Measurements from ENCODE around the gene CDT1. TPM values are rescaled to one million over a fixed set of nuclear protein-coding genes. Genes with fewer than 3 reads are reported as not detected.

The CDT1 gene
- polyA plus RNA-seq, 1 experiment = 1.2 TPM

GRCh38 chr16:88856828-88857727 is 53.5 kb downstream of the CDT1 start, which contains the start of the genes GALNS and TRAPPC2L:
GALNS (minus strand) TSS chr16:88856947; CDS start chr16:88856877, 70 bp downstream.
TRAPPC2L (plus strand) TSS chr16:88857127; CDS start chr16:88857151, 24 bp downstream.
- POLR2A ChIA-PET = interaction anchor here (0.5 to 1.2 kb wide), 7 partner anchors 8 to 361 kb away, joined by 3 to 6 read pairs (median 3); partner anchors contain the start of genes APRT and ZNF778

GRCh38 chr16:88857728-88858339 is 54.2 kb downstream of the CDT1 start:
- peak; percentile 91 for TF ChIP-seq CTCF (IDR thresholded peaks at IDR 0.05; ENCODE audit: low read depth, low read length)
- Histone ChIP-seq H3K4me3 (ENCODE audit: low read depth, low read length) (peak overlapping the region; percentile 96), H3K9me3 (ENCODE audit: control insufficient read depth, insufficient read depth, low read length) (no peaks in the 10 kb centered on the region; the same call in 1 of the 2 replicates), H3K27me3 (ENCODE audit: control insufficient read depth, insufficient read depth, low read length) (no peaks in the 10 kb centered on the region), H3K27ac (ENCODE audit: low read depth, low read length) (peak overlapping the region; percentile 47)
- POLR2A ChIA-PET = interaction anchor here (0.6 to 1.2 kb wide), 5 partner anchors 12 to 360 kb away, joined by 3 to 6 read pairs (median 3); partner anchors contain the start of genes APRT, ZC3H18 and ZNF778
- CTCF ChIA-PET = interaction anchor here (0.6 to 2.2 kb wide), 16 partner anchors 9 to 313 kb away, joined by 3 to 16 read pairs (median 4); partner anchors contain the start of genes ACSF3, APRT and PABPN1L
- DNase-seq (ENCODE audit: low read depth, low spot score) = peak; percentile 47

More at GRCh38 chr16:88856828-88857727, 53.5 kb downstream of the CDT1 start, which contains the start of the genes GALNS and TRAPPC2L:
- H3K27ac ChIP-seq (ENCODE audit: low read depth, low read length) = peak within 1 kb of the TSS; percentile 47
- H3K27me3 ChIP-seq (ENCODE audit: control insufficient read depth, insufficient read depth, low read length) = no peaks in the 10 kb centered on the region
- DNase-seq (ENCODE audit: low read depth, low spot score) = peak; percentile 86
- CTCF ChIA-PET = interaction anchor here (0.8 to 2.2 kb wide), 11 partner anchors 10 to 314 kb away, joined by 3 to 16 read pairs (median 4); partner anchors contain the start of genes ACSF3 and PABPN1L
- no peaks in the 10 kb centered on the region; the same call in 1 of the 2 replicates for H3K9me3 ChIP-seq (ENCODE audit: control insufficient read depth, insufficient read depth, low read length)
- no peak for TF ChIP-seq CTCF (IDR thresholded peaks at IDR 0.05; ENCODE audit: low read depth, low read length)
- peak within 1 kb of the TSS; percentile 96 for H3K4me3 ChIP-seq (ENCODE audit: low read depth, low read length)

Other genes with a start within 250 kb of the CDT1 start
- 8.5 and 10.1 TPM in 2 replicates for gene ZC3H18, start 233.4 kb upstream of the CDT1 start, polyA plus RNA-seq (2011; rRNA removed)
- not detected in 2 replicates for gene IL17C, start 165.2 kb upstream of the CDT1 start, polyA plus RNA-seq (2011; rRNA removed)
- gene CYBA, start 152.7 kb upstream of the CDT1 start, polyA plus RNA-seq (2011; rRNA removed) = 53.6 and 99.8 TPM in 2 replicates
- gene MVD, start 140.7 kb upstream of the CDT1 start, polyA plus RNA-seq (2011; rRNA removed) = 9.1 and 13.5 TPM in 2 replicates
- gene SNAI3, start 117.3 kb upstream of the CDT1 start, polyA plus RNA-seq (2011; rRNA removed) = 0.04 and 0.06 TPM in 2 replicates
- 6.8 and 9.0 TPM in 2 replicates for gene RNF166, start 97.4 kb upstream of the CDT1 start, polyA plus RNA-seq (2011; rRNA removed)
- gene CTU2, start 97.3 kb upstream of the CDT1 start, polyA plus RNA-seq (2011; rRNA removed) = 6.5 and 8.7 TPM in 2 replicates
- 47.0 and 72.7 TPM in 2 replicates for gene PIEZO1, start 18.6 kb upstream of the CDT1 start, polyA plus RNA-seq (2011; rRNA removed)
- gene APRT, start 8.1 kb downstream of the CDT1 start, polyA plus RNA-seq (2011; rRNA removed) = 66.8 and 107 TPM in 2 replicates
- 11.6 and 18.5 TPM in 2 replicates for gene GALNS, start 53.2 kb downstream of the CDT1 start, polyA plus RNA-seq (2011; rRNA removed)
- 72.8 and 101 TPM in 2 replicates for gene TRAPPC2L, start 53.3 kb downstream of the CDT1 start, polyA plus RNA-seq (2011; rRNA removed)
- gene PABPN1L, start 62.9 kb downstream of the CDT1 start, polyA plus RNA-seq (2011; rRNA removed) = not detected in 2 replicates
- gene CBFA2T3, start 173.4 kb downstream of the CDT1 start, polyA plus RNA-seq (2011; rRNA removed) = not detected in 2 replicates

Data from AG04450 (cell line).